HepG2 (cell line): Measurements from ENCODE around the gene RHEBL1. TPM values are rescaled to one million over a fixed set of nuclear protein-coding genes. Genes with fewer than 3 reads are reported as not detected.

Experiments
- KDM5B ChIP-seq: sonication (generic); formaldehyde crosslinking; IDR thresholded peaks from 2 replicates; pipeline ENCODE4 v1.4.0; 2020; ENCODE audit warnings: missing genetic modification reagents, mild to moderate bottlenecking, borderline replicate concordance
- MAF1 ChIP-seq: sonication (generic); formaldehyde crosslinking; IDR thresholded peaks from 2 replicates; pipeline ENCODE4 v1.5.0; 2020; ENCODE audit warnings: missing genetic modification reagents, borderline replicate concordance
- SIN3B ChIP-seq: fragments of 150-350 bp; IDR thresholded peaks from 2 replicates; pipeline ENCODE4 v1.6.1; 2014; ENCODE audit warnings: low read length
- SMARCE1 ChIP-seq: fragments of 450-650 bp; IDR thresholded peaks from 2 replicates; pipeline ENCODE4 v1.6.1; 2017; ENCODE audit warnings: borderline replicate concordance
- TBL1XR1 ChIP-seq: fragments of 150-350 bp; IDR thresholded peaks from 2 replicates; pipeline ENCODE4 v1.6.1; 2014; ENCODE audit warnings: borderline replicate concordance, low read length; ENCODE audit not compliant: partially characterized antibody
- ZKSCAN5 ChIP-seq: sonication (generic); formaldehyde crosslinking; IDR thresholded peaks from 2 replicates; pipeline ENCODE4 v1.5.1; 2020; ENCODE audit warnings: mild to moderate bottlenecking, missing genetic modification reagents
- ZNF180 ChIP-seq: sonication (generic); formaldehyde crosslinking; IDR thresholded peaks from 2 replicates; pipeline ENCODE4 v1.4.0; 2020; ENCODE audit warnings: low read depth, missing genetic modification reagents, borderline replicate concordance
- ZNF317 ChIP-seq: sonication (generic); formaldehyde crosslinking; IDR thresholded peaks from 2 replicates; pipeline ENCODE4 v1.5.0; 2020; ENCODE audit warnings: mild to moderate bottlenecking, missing genetic modification reagents
- ZNF646 ChIP-seq: sonication (generic); formaldehyde crosslinking; IDR thresholded peaks from 2 replicates; pipeline ENCODE4 v1.9.0; 2021; ENCODE audit warnings: mild to moderate bottlenecking, missing genetic modification reagents
- polyA plus RNA-seq, 8 experiments: library from polyadenylated mRNA; depleted of rRNA in 3 of 8; stranded (reverse) in 7 of 8; unstranded in 1 of 8; fragments of >200 nt; fragmentation: Illumina TruSeq in 4 of 8; extraction: Trizol in 4 of 8; gene quantifications; 2 replicates each; pipeline versions ENCODE4 v1.2.1 to v1.2.3, GENCODE V29; 2011 to 2016; ENCODE audit warnings: low read depth in 4 of 8, missing spikeins in 1 of 8, mixed read lengths in 1 of 8; ENCODE audit not compliant: insufficient read depth in 1 of 8
- total RNA-seq, 5 experiments: library from RNA; depleted of rRNA; stranded (reverse); fragments of >200 nt; fragmentation: Illumina TruSeq; extraction: Trizol; gene quantifications; 2 replicates each; pipeline ENCODE4 v1.2.3, GENCODE V29; 2016; ENCODE audit warnings: low read depth in 1 of 5
- TF ChIP-seq, protein P1 (sequence below): sonication (generic); formaldehyde crosslinking; IDR thresholded peaks from 2 replicates; pipeline ENCODE4 v1.8.0; 2022; ENCODE audit warnings: mild to moderate bottlenecking, missing genetic modification reagents
- TF ChIP-seq, protein P2 (sequence below): sonication (generic); formaldehyde crosslinking; conservative IDR thresholded peaks from 2 replicates; pipeline ENCODE4 v1.5.0; 2020; ENCODE audit warnings: missing genetic modification reagents
- TF ChIP-seq, protein P3 (sequence below): IDR thresholded peaks from 2 replicates; pipeline ENCODE4 v1.6.1; 2016; ENCODE audit warnings: missing compliant biosample characterization, missing genetic modification reagents, borderline replicate concordance
- TF ChIP-seq, protein P4 (sequence below): sonication (generic); formaldehyde crosslinking; IDR thresholded peaks from 2 replicates; pipeline ENCODE4 v1.5.0; 2020; ENCODE audit warnings: missing genetic modification reagents, mild to moderate bottlenecking, borderline replicate concordance
- TF ChIP-seq, protein P5 (sequence below): sonication (generic); formaldehyde crosslinking; IDR thresholded peaks from 2 replicates; pipeline ENCODE4 v1.4.0; 2020; ENCODE audit warnings: missing genetic modification reagents, borderline replicate concordance

The RHEBL1 gene
- total and polyA plus RNA-seq, 2 of the 13 experiments (the other 11 are each of a cell fraction or from before 2014, with no cell fraction given) = 1.4 to 2.5 TPM

DNA sequence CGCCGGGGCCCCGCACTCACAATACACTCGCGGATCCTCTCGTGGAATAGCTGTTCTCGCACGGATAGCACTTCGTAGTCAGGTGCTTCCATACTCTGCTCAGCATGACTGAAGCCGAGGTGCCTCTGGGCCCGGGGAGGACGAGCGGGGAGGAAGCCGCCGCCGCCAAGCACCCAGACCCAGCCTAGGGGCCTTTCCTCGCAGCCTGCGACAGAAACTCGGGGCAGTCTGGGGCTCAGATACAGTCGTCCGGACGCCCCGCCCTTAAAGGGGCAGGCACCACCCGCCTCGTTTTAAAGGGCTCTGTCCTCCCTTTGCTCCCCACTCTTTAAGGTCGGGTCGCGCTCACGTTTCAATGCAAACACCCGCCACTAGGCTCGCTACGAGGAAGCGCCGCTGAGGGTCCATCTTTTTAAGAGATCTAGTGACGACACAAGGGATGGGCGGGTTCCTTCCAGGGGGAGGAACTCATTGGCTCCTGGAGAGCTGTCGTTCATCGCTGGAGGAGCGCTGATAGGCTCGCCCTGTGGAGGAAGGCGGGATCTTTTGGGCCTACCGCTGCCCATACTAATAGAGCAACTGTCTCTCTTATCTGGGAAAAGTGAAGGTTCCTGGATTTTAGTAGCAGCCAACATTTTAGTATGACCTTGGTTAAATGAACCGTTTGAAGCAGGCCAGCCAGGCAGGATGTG, 40.8 kb upstream of the RHEBL1 start, which contains the start of gene LMBR1L (continued):
- TF ChIP-seq MAF1 (CRISPR knock-in tag) (no peak), ZNF317 (CRISPR knock-in tag) (peak; percentile 69; the same call in 1 of the 2 replicates), SMARCE1 (no peak), ZNF646 (CRISPR knock-in tag) (no peak), ZKSCAN5 (CRISPR knock-in tag) (no peak), TBL1XR1 (no peak), KDM5B (CRISPR knock-in tag) (peak; percentile 72; the same call in 1 of the 2 replicates), SIN3B (no peak), ZNF180 (CRISPR knock-in tag) (no peak)
- TF ChIP-seq, protein P1, sequence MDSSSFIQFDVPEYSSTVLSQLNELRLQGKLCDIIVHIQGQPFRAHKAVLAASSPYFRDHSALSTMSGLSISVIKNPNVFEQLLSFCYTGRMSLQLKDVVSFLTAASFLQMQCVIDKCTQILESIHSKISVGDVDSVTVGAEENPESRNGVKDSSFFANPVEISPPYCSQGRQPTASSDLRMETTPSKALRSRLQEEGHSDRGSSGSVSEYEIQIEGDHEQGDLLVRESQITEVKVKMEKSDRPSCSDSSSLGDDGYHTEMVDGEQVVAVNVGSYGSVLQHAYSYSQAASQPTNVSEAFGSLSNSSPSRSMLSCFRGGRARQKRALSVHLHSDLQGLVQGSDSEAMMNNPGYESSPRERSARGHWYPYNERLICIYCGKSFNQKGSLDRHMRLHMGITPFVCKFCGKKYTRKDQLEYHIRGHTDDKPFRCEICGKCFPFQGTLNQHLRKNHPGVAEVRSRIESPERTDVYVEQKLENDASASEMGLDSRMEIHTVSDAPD (CRISPR knock-in tag) = no peak
- TF ChIP-seq, protein P2, sequence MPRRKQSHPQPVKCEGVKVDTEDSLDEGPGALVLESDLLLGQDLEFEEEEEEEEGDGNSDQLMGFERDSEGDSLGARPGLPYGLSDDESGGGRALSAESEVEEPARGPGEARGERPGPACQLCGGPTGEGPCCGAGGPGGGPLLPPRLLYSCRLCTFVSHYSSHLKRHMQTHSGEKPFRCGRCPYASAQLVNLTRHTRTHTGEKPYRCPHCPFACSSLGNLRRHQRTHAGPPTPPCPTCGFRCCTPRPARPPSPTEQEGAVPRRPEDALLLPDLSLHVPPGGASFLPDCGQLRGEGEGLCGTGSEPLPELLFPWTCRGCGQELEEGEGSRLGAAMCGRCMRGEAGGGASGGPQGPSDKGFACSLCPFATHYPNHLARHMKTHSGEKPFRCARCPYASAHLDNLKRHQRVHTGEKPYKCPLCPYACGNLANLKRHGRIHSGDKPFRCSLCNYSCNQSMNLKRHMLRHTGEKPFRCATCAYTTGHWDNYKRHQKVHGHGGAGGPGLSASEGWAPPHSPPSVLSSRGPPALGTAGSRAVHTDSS (CRISPR knock-in tag) = no peak
- TF ChIP-seq, protein P3, sequence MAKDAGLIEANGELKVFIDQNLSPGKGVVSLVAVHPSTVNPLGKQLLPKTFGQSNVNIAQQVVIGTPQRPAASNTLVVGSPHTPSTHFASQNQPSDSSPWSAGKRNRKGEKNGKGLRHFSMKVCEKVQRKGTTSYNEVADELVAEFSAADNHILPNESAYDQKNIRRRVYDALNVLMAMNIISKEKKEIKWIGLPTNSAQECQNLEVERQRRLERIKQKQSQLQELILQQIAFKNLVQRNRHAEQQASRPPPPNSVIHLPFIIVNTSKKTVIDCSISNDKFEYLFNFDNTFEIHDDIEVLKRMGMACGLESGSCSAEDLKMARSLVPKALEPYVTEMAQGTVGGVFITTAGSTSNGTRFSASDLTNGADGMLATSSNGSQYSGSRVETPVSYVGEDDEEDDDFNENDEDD (CRISPR knock-in tag) = no peak; the same call in 1 of the 2 replicates
- TF ChIP-seq, protein P4, sequence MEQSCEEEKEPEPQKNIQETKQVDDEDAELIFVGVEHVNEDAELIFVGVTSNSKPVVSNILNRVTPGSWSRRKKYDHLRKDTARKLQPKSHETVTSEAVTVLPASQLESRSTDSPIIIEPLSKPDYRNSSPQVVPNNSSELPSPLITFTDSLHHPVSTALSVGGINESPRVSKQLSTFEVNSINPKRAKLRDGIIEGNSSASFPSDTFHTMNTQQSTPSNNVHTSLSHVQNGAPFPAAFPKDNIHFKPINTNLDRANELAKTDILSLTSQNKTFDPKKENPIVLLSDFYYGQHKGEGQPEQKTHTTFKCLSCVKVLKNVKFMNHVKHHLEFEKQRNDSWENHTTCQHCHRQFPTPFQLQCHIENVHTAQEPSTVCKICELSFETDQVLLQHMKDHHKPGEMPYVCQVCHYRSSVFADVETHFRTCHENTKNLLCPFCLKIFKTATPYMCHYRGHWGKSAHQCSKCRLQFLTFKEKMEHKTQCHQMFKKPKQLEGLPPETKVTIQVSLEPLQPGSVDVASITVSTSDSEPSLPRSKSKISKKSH (CRISPR knock-in tag) = no peak
- TF ChIP-seq, protein P5, sequence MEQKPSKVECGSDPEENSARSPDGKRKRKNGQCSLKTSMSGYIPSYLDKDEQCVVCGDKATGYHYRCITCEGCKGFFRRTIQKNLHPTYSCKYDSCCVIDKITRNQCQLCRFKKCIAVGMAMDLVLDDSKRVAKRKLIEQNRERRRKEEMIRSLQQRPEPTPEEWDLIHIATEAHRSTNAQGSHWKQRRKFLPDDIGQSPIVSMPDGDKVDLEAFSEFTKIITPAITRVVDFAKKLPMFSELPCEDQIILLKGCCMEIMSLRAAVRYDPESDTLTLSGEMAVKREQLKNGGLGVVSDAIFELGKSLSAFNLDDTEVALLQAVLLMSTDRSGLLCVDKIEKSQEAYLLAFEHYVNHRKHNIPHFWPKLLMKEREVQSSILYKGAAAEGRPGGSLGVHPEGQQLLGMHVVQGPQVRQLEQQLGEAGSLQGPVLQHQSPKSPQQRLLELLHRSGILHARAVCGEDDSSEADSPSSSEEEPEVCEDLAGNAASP = 0 out of 2 replicates have a peak, but pooled peaks have one; percentile 4
